ENCODE data around the gene SLC23A3.

The SLC23A3 gene

GRCh38 chr2:219178377-219179175, 8.7 kb upstream of the SLC23A3 start:
- Histone ChIP-seq H3K4me2 (ENCODE audit: insufficient read depth, low read length) (peak overlapping the region; percentile 99), H3K4me3 (ENCODE audit: low read depth in 1 of 2, low read length in 2 of 2) (peak overlapping the region; percentile 67 to 97), H3K36me3 (ENCODE audit: insufficient read depth, low read length) (peaks cover 58% of the 10 kb centered on the region), H3K9ac (ENCODE audit: low read depth, low read length) (peak overlapping the region; percentile 97), H4K20me1 (ENCODE audit: insufficient read depth, low read length) (peaks cover 25% of the 10 kb centered on the region; the same call in 1 of the 2 replicates), H3K79me2 (ENCODE audit: insufficient read depth, low read length) (peaks cover 43% of the 10 kb centered on the region), H3K27ac (ENCODE audit: low read length) (peak overlapping the region; percentile 99), H2AFZ (ENCODE audit: low read depth, low read length) (peak overlapping the region; percentile 68), H3K4me1 (ENCODE audit: insufficient read depth, low read length) (peaks cover 39% of the 10 kb centered on the region), H3K9me3 (ENCODE audit: insufficient read depth, low read length, severe bottlenecking) (no peaks in the 10 kb centered on the region), H3K27me3 (ENCODE audit: insufficient read depth, low read length, poor library complexity) (no peaks in the 10 kb centered on the region)
- ATAC-seq (ENCODE audit: insufficient read depth, low read depth) = 0 out of 3 replicates have a peak, but pooled peaks have one; percentile 1
- TF ChIP-seq CTCF (IDR thresholded peaks at IDR 0.05; ENCODE audit: borderline replicate concordance, extremely low read depth, low read length, poor library complexity, severe bottlenecking) (no peak), EZH2 (IDR thresholded peaks at IDR 0.05; ENCODE audit: borderline replicate concordance, low read depth, low read length, severe bottlenecking) (no peak)
- peak; percentile 44 for DNase-seq

- Histone ChIP-seq H3K4me1 (ENCODE audit: insufficient read depth, low read length) (peaks cover 39% of the 10 kb centered on the region), H2AFZ (ENCODE audit: low read depth, low read length) (peak within 1 kb of the TSS; percentile 96), H3K79me2 (ENCODE audit: insufficient read depth, low read length) (peaks cover 43% of the 10 kb centered on the region), H3K4me3 (ENCODE audit: low read depth in 1 of 2, low read length in 2 of 2) (peak within 1 kb of the TSS; percentile 67 to 97), H3K27me3 (ENCODE audit: insufficient read depth, low read length, poor library complexity) (no peaks in the 10 kb centered on the region), H3K9me3 (ENCODE audit: insufficient read depth, low read length, severe bottlenecking) (no peaks in the 10 kb centered on the region), H3K27ac (ENCODE audit: low read length) (peak within 1 kb of the TSS; percentile 99), H3K36me3 (ENCODE audit: insufficient read depth, low read length) (peaks cover 57% of the 10 kb centered on the region), H3K4me2 (ENCODE audit: insufficient read depth, low read length) (peak within 1 kb of the TSS; percentile 99), H3K9ac (ENCODE audit: low read depth, low read length) (peak within 1 kb of the TSS; percentile 97), H4K20me1 (ENCODE audit: insufficient read depth, low read length) (peaks cover 29% of the 10 kb centered on the region; the same call in 1 of the 2 replicates)
- ATAC-seq (ENCODE audit: insufficient read depth, low read depth) = peak; percentile 60
- peak; percentile 83 for DNase-seq
- TF ChIP-seq EZH2 (IDR thresholded peaks at IDR 0.05; ENCODE audit: borderline replicate concordance, low read depth, low read length, severe bottlenecking) (no peak), CTCF (IDR thresholded peaks at IDR 0.05; ENCODE audit: borderline replicate concordance, extremely low read depth, low read length, poor library complexity, severe bottlenecking) (peak; percentile 53)
Observed at GRCh38 chr2:219177552-219178376, 7.9 kb upstream of the SLC23A3 start, which contains the start of gene RETREG2. RETREG2 (plus strand) TSS chr2:219178275; CDS start chr2:219178353, 78 bp downstream.

DNA sequence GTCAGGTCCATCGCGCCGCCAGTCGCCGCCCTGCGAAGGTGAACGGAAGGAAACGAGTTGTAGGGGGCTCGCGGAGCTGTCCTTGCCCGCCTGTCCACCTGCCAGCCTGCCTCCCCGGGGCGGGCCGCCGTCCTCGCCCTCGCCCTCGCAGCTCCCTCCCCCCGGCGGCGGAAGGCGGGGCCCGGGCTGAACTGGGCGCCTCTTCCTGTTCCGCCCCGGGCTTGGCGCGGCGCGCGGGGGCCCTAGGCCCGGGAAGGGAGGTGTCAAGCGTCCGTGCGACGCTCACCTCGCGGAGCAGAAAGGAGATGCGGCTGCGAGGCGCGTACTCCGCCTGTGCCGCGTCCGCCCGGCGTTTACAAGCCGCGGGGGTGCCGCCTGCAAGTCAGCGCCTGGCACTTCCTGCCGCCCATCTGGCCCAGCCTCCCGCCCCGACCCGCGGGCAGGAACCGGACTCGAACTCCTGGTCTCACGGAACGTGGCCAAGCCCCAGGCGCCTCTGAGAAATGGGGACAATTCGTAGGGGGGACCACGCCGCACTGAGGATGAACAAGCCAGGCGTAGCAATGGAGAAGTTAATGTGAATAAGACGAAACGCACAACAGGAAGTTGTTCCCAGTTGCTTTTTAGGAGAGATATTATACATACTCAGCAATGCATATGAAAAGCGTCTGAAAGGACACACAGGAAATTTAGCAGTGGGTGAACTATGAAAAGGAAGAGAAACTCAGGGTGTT, 7.2 kb upstream of the SLC23A3 start, which contains the start of gene CNPPD1:
CNPPD1 (minus strand) TSS at position 108 of the 734 bp plus-strand sequence; CDS start at position 11, 97 bp downstream.
- H3K4me3 ChIP-seq (ENCODE audit: low read depth in 1 of 2, low read length in 2 of 2) = peak within 1 kb of the TSS; percentile 67 to 97
- peak within 1 kb of the TSS; percentile 97 for H3K9ac ChIP-seq (ENCODE audit: low read depth, low read length)
- H3K79me2 ChIP-seq (ENCODE audit: insufficient read depth, low read length) = peaks cover 43% of the 10 kb centered on the region
- no peaks in the 10 kb centered on the region for H3K9me3 ChIP-seq (ENCODE audit: insufficient read depth, low read length, severe bottlenecking)
- peak within 1 kb of the TSS; percentile 96 for H2AFZ ChIP-seq (ENCODE audit: low read depth, low read length)
- peaks cover 39% of the 10 kb centered on the region for H3K4me1 ChIP-seq (ENCODE audit: insufficient read depth, low read length)
- TF ChIP-seq EZH2 (IDR thresholded peaks at IDR 0.05; ENCODE audit: borderline replicate concordance, low read depth, low read length, severe bottlenecking) (no peak), CTCF (IDR thresholded peaks at IDR 0.05; ENCODE audit: borderline replicate concordance, extremely low read depth, low read length, poor library complexity, severe bottlenecking) (no peak)
- DNase-seq = peak; percentile 87
- H3K4me2 ChIP-seq (ENCODE audit: insufficient read depth, low read length) = peak within 1 kb of the TSS; percentile 99
- peaks cover 29% of the 10 kb centered on the region; the same call in 1 of the 2 replicates for H4K20me1 ChIP-seq (ENCODE audit: insufficient read depth, low read length)
- H3K36me3 ChIP-seq (ENCODE audit: insufficient read depth, low read length) = peaks cover 57% of the 10 kb centered on the region
- H3K27ac ChIP-seq (ENCODE audit: low read length) = peak within 1 kb of the TSS; percentile 99
- no peaks in the 10 kb centered on the region for H3K27me3 ChIP-seq (ENCODE audit: insufficient read depth, low read length, poor library complexity)
- ATAC-seq (ENCODE audit: insufficient read depth, low read depth) = peak; percentile 81
